Common myeloid progenitor, CD34-positive (primary cell): Measurements from ENCODE around the gene ZNF48.

ENCODE experiments used
- CTCF ChIA-PET: fragments of 350-600 bp; sonication (Branson Sonifier 250); formaldehyde crosslinking; loops from one replicate; lab custom pipeline; 2021; ENCODE audit warnings: antibody characterized with exemption; lab: Charles Lee
- POLR2A ChIA-PET: fragments of 350-600 bp; sonication (Branson Sonifier 250); formaldehyde crosslinking; loops from one replicate; lab custom pipeline; 2021; ENCODE audit warnings: antibody characterized with exemption; lab: Charles Lee
- DNase-seq, 3 donors: peaks; one replicate each; pipeline versions ENCODE4 v3.0.0 to v3.0.0-alpha.2; 2013
- H3K27ac ChIP-seq, 2 experiments: 1 replicate in 1 of 2; 2 replicates in 1 of 2; pipeline ENCODE4 v1.7.0; 2013; ENCODE audit warnings: inconsistent platforms in 2 of 2, low read length in 2 of 2, mild to moderate bottlenecking in 2 of 2, low read depth in 1 of 2, moderate library complexity in 1 of 2; ENCODE audit not compliant: severe bottlenecking in 2 of 2, insufficient read depth in 1 of 2, poor library complexity in 1 of 2
- H3K27me3 ChIP-seq, 5 experiments: replicated peaks in 2 of 5; 1 replicate in 3 of 5; 2 replicates in 2 of 5; pipeline versions ENCODE4 v1.6.1 to v1.7.0; 2013; ENCODE audit warnings: low read length in 4 of 5, mild to moderate bottlenecking in 2 of 5, moderate library complexity in 2 of 5, inconsistent platforms in 1 of 5; ENCODE audit not compliant: insufficient read depth in 5 of 5, control insufficient read depth in 4 of 5
- H3K36me3 ChIP-seq, 4 experiments: 1 replicate in 2 of 4; 2 replicates in 2 of 4; pipeline versions ENCODE4 v1.6.1 to v1.7.0; 2013; ENCODE audit warnings: low read length in 3 of 4, control low read depth in 1 of 4, mild to moderate bottlenecking in 1 of 4; ENCODE audit not compliant: control insufficient read depth in 4 of 4, insufficient read depth in 4 of 4
- H3K4me1 ChIP-seq, 4 experiments: 1 replicate in 3 of 4; 2 replicates in 1 of 4; pipeline versions ENCODE4 v1.6.1 to v1.7.1; 2013; ENCODE audit warnings: low read length in 3 of 4, mild to moderate bottlenecking in 3 of 4, control low read depth in 1 of 4, inconsistent platforms in 1 of 4, moderate library complexity in 1 of 4; ENCODE audit not compliant: control insufficient read depth in 4 of 4, insufficient read depth in 4 of 4; ENCODE audit errors: control extremely low read depth in 1 of 4
- H3K4me3 ChIP-seq, 7 experiments: 1 replicate in 4 of 7; 2 replicates in 3 of 7; pipeline versions ENCODE4 v1.5.1 to v1.7.0; 2013; ENCODE audit warnings: mild to moderate bottlenecking in 7 of 7, low read length in 6 of 7, moderate library complexity in 6 of 7, inconsistent platforms in 2 of 7, low read depth in 2 of 7, control low read depth in 1 of 7; ENCODE audit not compliant: insufficient read depth in 4 of 7, control insufficient read depth in 1 of 7; ENCODE audit errors: extremely low read depth in 1 of 7
- H3K9me3 ChIP-seq, 5 experiments: 1 replicate in 4 of 5; 2 replicates in 1 of 5; pipeline versions ENCODE4 v1.6.1 to v1.7.1; 2013; ENCODE audit warnings: low read length in 4 of 5, mild to moderate bottlenecking in 2 of 5, inconsistent platforms in 1 of 5, low read depth in 1 of 5, moderate library complexity in 1 of 5; ENCODE audit not compliant: control insufficient read depth in 4 of 5, insufficient read depth in 2 of 5; ENCODE audit errors: control extremely low read depth in 1 of 5
- WGBS: methylation state at CpG from one replicate; pipeline ENCODE4 v1.1.5; 2013; ENCODE audit not compliant: insufficient coverage; 5-methylcytosine and 5-hydroxymethylcytosine counted together

ZNF48 gene

DNA sequence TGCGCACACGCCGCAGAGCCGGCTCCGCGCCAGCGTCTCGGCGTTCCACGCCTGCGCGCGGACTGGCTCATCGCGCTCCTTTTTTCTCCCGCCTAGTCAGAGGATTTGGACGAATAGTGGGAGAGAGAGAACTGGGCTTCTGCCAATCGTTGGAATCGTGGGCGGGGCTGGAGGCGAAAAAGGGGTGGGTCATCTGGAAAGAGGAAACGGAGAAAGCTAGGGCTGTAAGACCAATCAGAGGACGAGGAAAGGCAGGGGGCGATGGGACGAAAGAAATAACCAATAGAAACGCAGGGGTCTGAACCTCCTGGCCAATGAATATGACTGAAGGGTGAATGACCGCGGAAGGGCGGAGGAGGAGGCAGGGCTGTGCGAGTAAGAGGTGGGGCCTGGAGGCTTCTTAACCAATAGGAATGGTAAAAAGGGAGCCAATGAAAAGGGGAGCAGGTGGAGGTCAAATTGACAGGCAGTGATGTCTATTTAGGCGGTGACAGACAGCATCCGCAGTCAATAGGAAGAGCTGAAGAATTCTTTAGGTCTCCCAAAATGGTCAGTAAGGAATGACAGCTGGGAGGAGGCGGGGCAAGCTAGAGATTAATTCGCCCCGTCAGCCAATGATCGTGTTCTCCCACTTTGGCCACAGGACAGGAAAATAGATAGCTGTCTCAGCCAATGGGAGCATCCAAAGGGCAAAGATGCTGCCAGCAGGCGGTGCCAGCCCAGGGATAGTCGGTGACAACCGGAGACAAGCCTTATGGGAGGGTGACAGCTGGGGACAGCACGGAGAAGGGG is 24.6 kb upstream of the ZNF48 start, which contains the start of gene TBC1D10B:
Gene TBC1D10B (minus strand): TSS at position 39 of the 792 bp plus-strand sequence. CDS start 311 bp downstream, outside the sequence.
- H3K4me3 ChIP-seq: peak within 1 kb of the TSS; percentile 68 to 93 (median 75)
- CTCF ChIA-PET: interaction anchor here (0.6 to 2.2 kb wide), 14 partner anchors 8 to 90 kb away, joined by 3 to 16 read pairs (median 4); partner anchors contain the start of genes CD2BP2, SEPTIN1, ZNF48 and ZNF771
- peak; percentile 100 for DNase-seq
- H3K4me1 ChIP-seq: peaks cover 11 to 42% (median 32%) of the 10 kb centered on the region in 4 experiments
- WGBS: 0% methylated on average over 23 of the region's 40 CpGs
- no peaks in the 10 kb centered on the region for H3K27me3 ChIP-seq
- H3K27ac ChIP-seq: peak within 1 kb of the TSS; percentile 25 to 82
- POLR2A ChIA-PET: interaction anchor here (0.7 to 1.3 kb wide), 4 partner anchors 16 to 198 kb away, joined by 3 to 5 read pairs (median 3); partner anchors contain the start of genes CD2BP2, ZNF48 and ZNF771
- peaks cover 0 to 11% (median 4%) of the 10 kb centered on the region in 4 experiments for H3K36me3 ChIP-seq
- no peaks in the 10 kb centered on the region for H3K9me3 ChIP-seq

- Histone ChIP-seq H3K27ac (peak overlapping the region; percentile 25 to 82), H3K27me3 (no peaks in the 10 kb centered on the region), H3K36me3 (peaks cover 0 to 7% (median 4%) of the 10 kb centered on the region in 4 experiments), H3K4me1 (peaks cover 11 to 45% (median 37%) of the 10 kb centered on the region in 4 experiments), H3K9me3 (no peaks in the 10 kb centered on the region), H3K4me3 (peak overlapping the region; percentile 11 to 76 (median 56))
- no peak for DNase-seq
- 32% methylated on average over 9 of the region's 11 CpGs for WGBS
- ChIA-PET CTCF (interaction anchor here (0.7 to 2.4 kb wide), 18 partner anchors 8 to 279 kb away, joined by 3 to 16 read pairs (median 4); partner anchors contain the start of genes CD2BP2, SEPTIN1, TBX6 and ZNF48), POLR2A (interaction anchor here (0.7 to 1.2 kb wide), 2 partner anchors 36 to 199 kb away, joined by 3 to 5 read pairs; partner anchors contain the start of gene ZNF771)
Measured at GRCh38 chr16:30371248-30371816, 23.9 kb upstream of the ZNF48 start.

- Histone ChIP-seq H3K27ac (no peak overlapping the region), H3K27me3 (no peaks in the 10 kb centered on the region), H3K4me3 (no peak overlapping the region), H3K4me1 (peaks cover 11 to 50% (median 43%) of the 10 kb centered on the region in 4 experiments), H3K36me3 (peaks cover 0 to 4% (median 3%) of the 10 kb centered on the region in 4 experiments), H3K9me3 (no peaks in the 10 kb centered on the region)
- no peak for DNase-seq
- POLR2A ChIA-PET: no interaction called here
- CTCF ChIA-PET: interaction anchor here (0.8 to 2.4 kb wide), 12 partner anchors 9 to 280 kb away, joined by 3 to 16 read pairs (median 5); partner anchors contain the start of genes CD2BP2, TBX6, ZNF48 and ZNF771
- WGBS: 89% methylated on average over 5 of the region's 6 CpGs
Measured at GRCh38 chr16:30372038-30372712, 23.0 kb upstream of the ZNF48 start.

- 89% methylated on average over 4 of the region's 5 CpGs for WGBS
- H3K4me3 ChIP-seq: no peak overlapping the region
- peaks cover 6 to 50% (median 43%) of the 10 kb centered on the region in 4 experiments for H3K4me1 ChIP-seq
- no peaks in the 10 kb centered on the region for H3K9me3 ChIP-seq
- H3K27me3 ChIP-seq: no peaks in the 10 kb centered on the region
- ChIA-PET CTCF (interaction anchor here (1.3 to 2.4 kb wide), 3 partner anchors 10 to 281 kb away, joined by 3 to 7 read pairs (median 5); partner anchors contain the start of genes TBX6 and ZNF48), POLR2A (no interaction called here)
- no peak for DNase-seq
- no peaks in the 10 kb centered on the region for H3K36me3 ChIP-seq
- no peak overlapping the region for H3K27ac ChIP-seq
Measured at GRCh38 chr16:30372725-30373124, 22.5 kb upstream of the ZNF48 start.

GRCh38 chr16:30374538-30374937 is 20.7 kb upstream of the ZNF48 start, which contains the start of gene MYL11:
Gene MYL11 (plus strand): TSS chr16:30374802. CDS start chr16:30374858, 56 bp downstream.
- POLR2A ChIA-PET: interaction anchor here (0.6 kb wide), 1 partner anchor 311 kb away, joined by 3 read pairs; no protein-coding TSS in a partner anchor
- WGBS: 100% methylated on average over 4 of the region's 6 CpGs
- Histone ChIP-seq H3K4me1 (peaks cover 2 to 46% (median 39%) of the 10 kb centered on the region in 4 experiments), H3K27me3 (no peaks in the 10 kb centered on the region), H3K36me3 (no peaks in the 10 kb centered on the region), H3K27ac (peak within 1 kb of the TSS in 1 of 2 experiments; percentile 97), H3K4me3 (no peak within 1 kb of the TSS), H3K9me3 (no peaks in the 10 kb centered on the region)
- CTCF ChIA-PET: interaction anchor here (1.5 kb wide), 1 partner anchor 18 kb away, joined by 3 read pairs; no protein-coding TSS in a partner anchor
- DNase-seq: no peak

- no peak for DNase-seq
- H3K36me3 ChIP-seq: no peaks in the 10 kb centered on the region
- POLR2A ChIA-PET: no interaction called here
- CTCF ChIA-PET: interaction anchor here (1.7 to 2.7 kb wide), 2 partner anchors 20 to 34 kb away, joined by 5 to 11 read pairs; partner anchors contain the start of gene ZNF48
- H3K9me3 ChIP-seq: no peaks in the 10 kb centered on the region
- peaks cover 2 to 46% (median 42%) of the 10 kb centered on the region in 4 experiments for H3K4me1 ChIP-seq
- peak overlapping the region in 1 of 2 experiments; percentile 97 for H3K27ac ChIP-seq
- no peaks in the 10 kb centered on the region for H3K27me3 ChIP-seq
- no peak overlapping the region for H3K4me3 ChIP-seq
- WGBS: 100% methylated on average over 8 of the region's 8 CpGs
Measured at GRCh38 chr16:30375864-30376263, 19.4 kb upstream of the ZNF48 start.
